HepG2 (cell line): ENCODE results near the gene IGFALS. TPM values are rescaled to one million over a fixed set of nuclear protein-coding genes. Genes with fewer than 3 reads are reported as not detected.
A peak's percentile ranks its signal among the peaks of the same experiment; 100 is the strongest.

ENCODE experiments used
- ATAC-seq: fragments of 200-7000 bp; cut with Tn5 transposase; 3 replicates; pipeline ENCODE4 v1.9.1; 2020; ENCODE audit warnings: mild to moderate bottlenecking, moderate library complexity
- BruUV-seq: library from RNA; stranded (reverse); fragments of 400-500 nt; replicated peaks from 2 replicates; lab custom pipeline; 2021; lab: Mats Ljungman, UMichigan
- CTCF ChIA-PET: fragments of 300-600 bp; formaldehyde crosslinking; extraction: SDS; loops from one replicate; lab custom pipeline; 2021; ENCODE audit warnings: low total read pairs, inconsistent platforms, low intra/inter-chr PET ratio; lab: Yijun Ruan, JAX
- POLR2A ChIA-PET: fragments of 350-600 bp; sonication (Branson Sonifier 250); formaldehyde crosslinking; loops from one replicate; lab custom pipeline; 2020; ENCODE audit warnings: antibody characterized with exemption, inconsistent platforms; lab: Yijun Ruan, JAX
- DNase-seq: peaks from one replicate; pipeline ENCODE4 v3.0.0-alpha.2; 2015; ENCODE audit warnings: low spot score
- FAIRE-seq: peaks from 3 replicates; lab custom pipeline; 2011; peaks lifted over from hg19 to GRCh38; lab: Jason Lieb, UNC
- H2AFZ ChIP-seq: one replicate; pipeline ENCODE4 v1.6.1; 2011; ENCODE audit warnings: low read length, inconsistent platforms
- H3K27ac ChIP-seq: fragments of 300-600 bp; 3 replicates; pipeline ENCODE4 v1.8.0; 2011; ENCODE audit warnings: mixed run types, mild to moderate bottlenecking, mixed read lengths, low read length, inconsistent platforms; ENCODE audit not compliant: insufficient read depth; ENCODE audit errors: extremely low read length
- H3K27me3 ChIP-seq, 2 experiments: fragments of 200-600 bp in 1 of 2; 2 replicates in 1 of 2; 3 replicates in 1 of 2; pipeline versions ENCODE4 v1.6.0 to v1.8.0; 2011; ENCODE audit warnings: low read length in 2 of 2, mild to moderate bottlenecking in 2 of 2, moderate library complexity in 2 of 2, inconsistent platforms in 1 of 2; ENCODE audit not compliant: insufficient read depth in 2 of 2, control insufficient read depth in 1 of 2
- H3K36me3 ChIP-seq, 2 experiments: fragments of 200-600 bp in 1 of 2; replicated peaks in 1 of 2; 2 replicates in 1 of 2; 3 replicates in 1 of 2; pipeline versions ENCODE4 v1.5.1 to v1.8.0; 2011; ENCODE audit warnings: low read length in 2 of 2, inconsistent platforms in 1 of 2; ENCODE audit not compliant: insufficient read depth in 2 of 2, control insufficient read depth in 1 of 2
- H3K4me1 ChIP-seq: 2 replicates; pipeline ENCODE4 v1.5.1; 2012; ENCODE audit warnings: low read length, inconsistent platforms; ENCODE audit not compliant: insufficient read depth
- H3K4me2 ChIP-seq: 2 replicates; pipeline ENCODE4 v1.6.0; 2011; ENCODE audit warnings: low read depth, low read length, inconsistent platforms
- H3K4me3 ChIP-seq, 3 experiments: fragments of 200-600 bp in 1 of 3; sonication (generic), shearing (Covaris generic) in 1 of 3; replicated peaks in 1 of 3; 2 replicates each; pipeline ENCODE4 v1.5.1; 2011 to 2016; ENCODE audit warnings: low read length in 3 of 3, inconsistent platforms in 2 of 3, low read depth in 2 of 3, mild to moderate bottlenecking in 2 of 3, control low read depth in 1 of 3, mixed read lengths in 1 of 3; ENCODE audit not compliant: insufficient read depth in 1 of 3
- H3K79me2 ChIP-seq: one replicate; pipeline ENCODE4 v1.6.1; 2011; ENCODE audit warnings: low read length, inconsistent platforms; ENCODE audit not compliant: insufficient read depth
- H3K9ac ChIP-seq: 2 replicates; pipeline ENCODE4 v1.6.0; 2011; ENCODE audit warnings: mild to moderate bottlenecking, low read depth, low read length, inconsistent platforms; ENCODE audit not compliant: insufficient read depth
- H3K9me3 ChIP-seq: 2 replicates; pipeline ENCODE4 v1.5.1; 2012; ENCODE audit warnings: mild to moderate bottlenecking, low read length
- H4K20me1 ChIP-seq: 2 replicates; pipeline ENCODE4 v1.6.0; 2011; ENCODE audit warnings: inconsistent platforms, mild to moderate bottlenecking, low read length, moderate library complexity; ENCODE audit not compliant: insufficient read depth
- AGO2 ChIP-seq: fragments of 200-400 bp; formaldehyde crosslinking; optimal IDR thresholded peaks from 2 replicates; pipeline ENCODE3; 2017; ENCODE audit warnings: mild to moderate bottlenecking, low read depth, low read length, moderate library complexity
- MATR3 ChIP-seq: sonication (generic); formaldehyde crosslinking; IDR thresholded peaks from 2 replicates; pipeline ENCODE4 v1.4.0; 2020; ENCODE audit warnings: missing genetic modification reagents
- ZNF737 ChIP-seq: sonication (generic); formaldehyde crosslinking; IDR thresholded peaks from 2 replicates; pipeline ENCODE4 v1.5.0; 2020; ENCODE audit warnings: missing genetic modification reagents, mild to moderate bottlenecking, borderline replicate concordance
- ZNF781 ChIP-seq: sonication (generic); formaldehyde crosslinking; IDR thresholded peaks from 2 replicates; pipeline ENCODE4 v1.5.1; 2020; ENCODE audit warnings: borderline replicate concordance, mild to moderate bottlenecking, missing genetic modification reagents; ENCODE audit errors: not compliant biosample characterization
- WGBS: methylation state at CpG from one replicate; pipeline ENCODE4 v1.1.6; 2017; ENCODE audit warnings: low lambda C conversion rate; 5-methylcytosine and 5-hydroxymethylcytosine counted together
- in situ Hi-C: cut with HindIII; loops from 2 replicates; pipeline ENCODE4 v1.10.0; 2017; ENCODE audit warnings: low pct_unique_long_range_greater_than_20kb; ENCODE audit not compliant: extremely low pct_ligation_motif_present
- intact Hi-C: fragments of 100-400 bp; cut with micrococcal nuclease; formaldehyde crosslinking; loops from one replicate; pipeline ENCODE4 v1.10.0; 2022; ENCODE audit not compliant: unreplicated experiment
- polyA plus RNA-seq, 8 experiments: library from polyadenylated mRNA; depleted of rRNA in 3 of 8; stranded (reverse) in 7 of 8; unstranded in 1 of 8; fragments of >200 nt; fragmentation: Illumina TruSeq in 4 of 8; extraction: Trizol in 4 of 8; gene quantifications; 2 replicates each; pipeline versions ENCODE4 v1.2.1 to v1.2.3, GENCODE V29; 2011 to 2016; ENCODE audit warnings: low read depth in 4 of 8, missing spikeins in 1 of 8, mixed read lengths in 1 of 8; ENCODE audit not compliant: insufficient read depth in 1 of 8
- total RNA-seq, 5 experiments: library from RNA; depleted of rRNA; stranded (reverse); fragments of >200 nt; fragmentation: Illumina TruSeq; extraction: Trizol; gene quantifications; 2 replicates each; pipeline ENCODE4 v1.2.3, GENCODE V29; 2016; ENCODE audit warnings: low read depth in 1 of 5
- TF ChIP-seq, protein P1 (sequence below): sonication (generic); formaldehyde crosslinking; IDR thresholded peaks from 2 replicates; pipeline ENCODE4 v1.5.0; 2020; ENCODE audit warnings: missing genetic modification reagents

IGFALS gene
- total and polyA plus RNA-seq, 2 of the 13 experiments (the other 11 are each of a cell fraction or from before 2014, with no cell fraction given), result 0.34 to 2.4 TPM

DNA sequence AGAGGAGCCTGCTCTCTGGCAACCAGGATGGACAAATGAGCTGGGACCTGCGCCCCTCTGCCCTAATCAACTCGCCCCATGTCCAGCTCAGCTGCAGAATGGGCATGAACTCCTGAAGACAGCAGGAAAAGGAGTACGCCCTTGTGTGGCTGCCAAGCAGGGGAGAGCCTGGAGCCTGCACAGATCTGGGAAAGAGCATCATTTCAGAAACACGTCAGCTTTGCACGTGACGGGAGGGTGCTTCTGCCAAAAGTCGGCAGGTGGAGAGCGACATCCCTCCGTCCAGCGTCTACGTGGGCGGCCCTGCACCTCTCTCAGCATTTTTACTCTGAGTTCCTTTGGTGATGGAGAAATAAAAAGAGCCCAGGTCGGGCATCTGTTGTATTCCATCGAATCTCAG lies 40.7 kb downstream of the IGFALS start:
- ChIA-PET POLR2A (no interaction called here), CTCF (no interaction called here)
- Histone ChIP-seq H3K9me3 (no peaks in the 10 kb centered on the region), H2AFZ (no peak overlapping the region), H3K79me2 (no peaks in the 10 kb centered on the region), H3K9ac (no peak overlapping the region), H4K20me1 (no peaks in the 10 kb centered on the region), H3K27me3 (no peaks in the 10 kb centered on the region), H3K4me3 (no peak overlapping the region), H3K36me3 (peaks cover 15 to 54% of the 10 kb centered on the region in 2 experiments; a peak in 4 of 5 replicates), H3K27ac (no peak overlapping the region), H3K4me1 (peaks cover 6% of the 10 kb centered on the region), H3K4me2 (no peak overlapping the region)
- FAIRE-seq (no peak), ATAC-seq (no peak), DNase-seq (no peak)
- intact Hi-C loops (no loop called here), in situ Hi-C loops (no loop called here)
- WGBS, result 98% methylated on average over 14 of the region's 14 CpGs
- TF ChIP-seq MATR3 (CRISPR knock-in tag), result no peak
- TF ChIP-seq, protein P1, sequence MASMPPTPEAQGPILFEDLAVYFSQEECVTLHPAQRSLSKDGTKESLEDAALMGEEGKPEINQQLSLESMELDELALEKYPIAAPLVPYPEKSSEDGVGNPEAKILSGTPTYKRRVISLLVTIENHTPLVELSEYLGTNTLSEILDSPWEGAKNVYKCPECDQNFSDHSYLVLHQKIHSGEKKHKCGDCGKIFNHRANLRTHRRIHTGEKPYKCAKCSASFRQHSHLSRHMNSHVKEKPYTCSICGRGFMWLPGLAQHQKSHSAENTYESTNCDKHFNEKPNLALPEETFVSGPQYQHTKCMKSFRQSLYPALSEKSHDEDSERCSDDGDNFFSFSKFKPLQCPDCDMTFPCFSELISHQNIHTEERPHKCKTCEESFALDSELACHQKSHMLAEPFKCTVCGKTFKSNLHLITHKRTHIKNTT (CRISPR knock-in tag), result no peak
- no peak for TF ChIP-seq ZNF737
- BruUV-seq, result no TSS peak

DNA sequence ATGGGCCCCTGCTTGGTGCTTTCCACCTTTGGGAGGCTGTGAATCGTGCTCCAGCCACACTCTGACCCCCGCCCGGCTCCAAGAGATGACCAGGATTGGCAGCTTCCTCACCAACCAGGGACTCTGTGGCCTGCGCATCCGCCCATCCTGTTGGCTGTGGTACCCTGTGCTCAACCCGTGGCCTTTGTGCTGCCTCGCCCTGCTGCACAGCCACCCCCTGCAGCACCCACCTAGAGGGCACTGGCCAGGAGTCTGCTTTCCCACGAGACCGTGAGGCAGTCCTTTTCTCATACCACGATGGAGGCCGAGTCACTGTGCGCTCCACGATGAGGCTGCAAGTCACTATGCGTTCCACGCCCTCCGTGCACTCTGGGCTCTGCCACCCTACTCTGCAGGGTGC lies 41.6 kb downstream of the IGFALS start:
- no peaks in the 10 kb centered on the region for H4K20me1 ChIP-seq
- no peak overlapping the region for H3K9ac ChIP-seq
- peaks cover 15 to 57% of the 10 kb centered on the region in 2 experiments; a peak in 4 of 5 replicates for H3K36me3 ChIP-seq
- intact Hi-C loops, result no loop called here
- BruUV-seq, result no TSS peak
- ATAC-seq (no peak), FAIRE-seq (no peak), DNase-seq (no peak)
- H3K9me3 ChIP-seq, result no peaks in the 10 kb centered on the region
- H3K79me2 ChIP-seq, result no peaks in the 10 kb centered on the region
- no peak overlapping the region for H3K4me3 ChIP-seq
- TF ChIP-seq ZNF781 (no peak), AGO2 (peak; percentile 26)
- no peaks in the 10 kb centered on the region for H3K4me1 ChIP-seq
- WGBS, result 99% methylated on average over 13 of the region's 16 CpGs
- no peak overlapping the region for H3K4me2 ChIP-seq
- POLR2A ChIA-PET, result no interaction called here
- H3K27me3 ChIP-seq, result no peaks in the 10 kb centered on the region
- CTCF ChIA-PET, result no interaction called here
- H3K27ac ChIP-seq, result no peak overlapping the region
- in situ Hi-C loops, result no loop called here
- H2AFZ ChIP-seq, result no peak overlapping the region
